SJCRH30 (cell line): ENCODE measurements around the gene PDZRN4. TPM values are rescaled to one million over a fixed set of nuclear protein-coding genes. Genes with fewer than 3 reads are reported as not detected.
"Not testable (repeated sequence)": the region's sequence is repeated elsewhere in the genome, so short reads cannot be mapped to it uniquely, and the experiment has no call there.

Source experiments
- DNase-seq, 2 experiments: peaks; one replicate each; pipeline ENCODE4 v3.0.0-alpha.2; 2015 to 2020
- H3K27ac ChIP-seq: fragments of 250-450 bp; sonication (Bioruptor Pico); 2 replicates; pipeline ENCODE4 v1.5.1; 2020; ENCODE audit warnings: mild to moderate bottlenecking, moderate library complexity
- H3K27me3 ChIP-seq: fragments of 250-450 bp; sonication (Bioruptor Pico); 2 replicates; pipeline ENCODE4 v1.5.1; 2020; ENCODE audit warnings: mild to moderate bottlenecking, moderate library complexity
- H3K36me3 ChIP-seq: fragments of 250-450 bp; sonication (Bioruptor Pico); 2 replicates; pipeline ENCODE4 v1.5.1; 2020; ENCODE audit warnings: mild to moderate bottlenecking, moderate library complexity
- H3K4me1 ChIP-seq: fragments of 250-450 bp; sonication (Bioruptor Pico); 2 replicates; pipeline ENCODE4 v1.5.1; 2020; ENCODE audit warnings: mild to moderate bottlenecking, moderate library complexity
- H3K4me3 ChIP-seq: fragments of 250-450 bp; sonication (Bioruptor Pico); 2 replicates; pipeline ENCODE4 v1.5.1; 2020; ENCODE audit warnings: mild to moderate bottlenecking, moderate library complexity
- H3K9me3 ChIP-seq: fragments of 250-450 bp; sonication (Bioruptor Pico); replicated peaks from 2 replicates; pipeline ENCODE4 v1.5.1; 2020; ENCODE audit warnings: mild to moderate bottlenecking, moderate library complexity
- total RNA-seq: library from RNA; depleted of rRNA; stranded (reverse); fragments of >200 nt; shearing (Covaris generic); gene quantifications from 2 replicates; pipeline ENCODE4 v1.2.3, GENCODE V29; 2014; rRNA removed

The PDZRN4 gene
- not detected in 2 replicates for total RNA-seq

DNA sequence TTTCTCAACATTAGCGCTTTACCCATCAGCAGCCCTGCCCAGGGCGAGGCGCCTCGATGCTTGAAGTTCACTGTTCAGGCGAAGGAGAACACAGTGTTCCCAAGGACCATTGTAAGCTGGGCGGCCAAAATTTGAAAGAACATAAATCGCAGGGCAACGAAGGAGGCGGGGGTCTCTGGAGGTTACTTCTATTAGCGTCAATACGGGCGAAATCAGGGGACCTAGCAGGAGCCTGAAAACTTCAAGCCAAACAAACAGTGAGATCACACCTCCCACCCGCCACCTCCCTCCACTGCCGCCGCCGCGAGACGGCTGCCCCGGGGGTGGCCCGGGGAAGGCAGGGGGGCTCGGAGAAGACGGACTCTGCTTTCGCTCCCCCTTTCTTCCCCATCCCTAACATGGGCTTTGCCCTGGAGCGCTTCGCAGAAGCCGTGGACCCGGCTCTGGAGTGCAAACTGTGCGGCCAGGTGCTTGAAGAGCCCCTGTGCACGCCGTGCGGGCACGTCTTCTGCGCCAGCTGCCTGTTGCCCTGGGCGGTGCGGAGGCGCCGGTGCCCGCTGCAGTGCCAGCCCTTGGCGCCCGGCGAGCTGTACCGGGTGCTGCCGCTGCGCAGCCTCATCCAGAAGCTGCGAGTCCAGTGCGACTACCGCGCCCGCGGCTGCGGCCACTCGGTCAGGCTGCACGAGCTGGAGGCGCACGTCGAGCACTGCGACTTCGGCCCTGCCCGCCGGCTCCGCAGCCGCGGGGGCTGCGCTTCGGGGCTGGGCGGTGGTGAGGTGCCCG lies at the start of gene PDZRN4:
PDZRN4 (plus strand) TSS at position 263 of the 783 bp plus-strand sequence.
- Histone ChIP-seq H3K27me3 (no peaks in the 10 kb centered on the region), H3K4me1 (no peaks in the 10 kb centered on the region), H3K27ac (no peak within 1 kb of the TSS), H3K36me3 (no peaks in the 10 kb centered on the region), H3K4me3 (no peak within 1 kb of the TSS), H3K9me3 (no peaks in the 10 kb centered on the region)
- DNase-seq: no peak

GRCh38 chr12:41140117-41140516 lies 48.0 kb upstream of the PDZRN4 start:
- Histone ChIP-seq H3K27ac (no peak overlapping the region), H3K27me3 (no peaks in the 10 kb centered on the region), H3K4me1 (peaks cover 10% of the 10 kb centered on the region), H3K9me3 (peaks cover 6% of the 10 kb centered on the region), H3K4me3 (no peak overlapping the region), H3K36me3 (no peaks in the 10 kb centered on the region)
- no peak for DNase-seq

- Histone ChIP-seq H3K36me3 (no peaks in the 10 kb centered on the region), H3K4me3 (no peak overlapping the region), H3K9me3 (peaks cover 6% of the 10 kb centered on the region), H3K27ac (no peak overlapping the region), H3K27me3 (no peaks in the 10 kb centered on the region), H3K4me1 (peaks cover 10% of the 10 kb centered on the region)
- DNase-seq: no peak
Measured at GRCh38 chr12:41141104-41141503, 47.0 kb upstream of the PDZRN4 start.

DNA sequence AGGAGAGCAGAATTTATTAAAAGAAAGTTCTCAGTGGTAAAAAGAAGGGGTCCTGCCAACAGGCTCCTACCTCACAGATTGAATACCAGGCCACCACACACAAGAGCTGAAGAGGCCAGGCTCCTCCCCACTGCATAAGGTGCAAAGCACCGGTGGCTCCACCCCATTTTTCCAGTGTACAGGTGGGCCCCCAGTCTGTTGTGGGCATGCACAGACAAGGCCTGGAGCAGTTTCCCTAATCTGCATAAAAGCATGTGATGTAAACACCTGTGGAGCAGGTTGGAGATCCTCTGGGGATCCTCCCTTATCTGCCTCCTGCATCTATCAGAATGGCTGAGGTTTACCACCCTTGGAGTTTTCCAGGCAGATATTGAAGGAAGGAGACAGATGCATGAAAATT lies 45.7 kb upstream of the PDZRN4 start:
- DNase-seq: peak; percentile 7 to 24
- H3K9me3 ChIP-seq: peaks cover 6% of the 10 kb centered on the region
- no peaks in the 10 kb centered on the region for H3K27me3 ChIP-seq
- H3K27ac ChIP-seq: no peak overlapping the region
- peaks cover 10% of the 10 kb centered on the region for H3K4me1 ChIP-seq
- no peaks in the 10 kb centered on the region for H3K36me3 ChIP-seq
- no peak overlapping the region for H3K4me3 ChIP-seq

GRCh38 chr12:41151793-41152192 lies 36.3 kb upstream of the PDZRN4 start:
- Histone ChIP-seq H3K9me3 (no peaks in the 10 kb centered on the region), H3K4me1 (no peaks in the 10 kb centered on the region), H3K36me3 (no peaks in the 10 kb centered on the region), H3K4me3 (no peak overlapping the region), H3K27me3 (no peaks in the 10 kb centered on the region), H3K27ac (no peak overlapping the region)
- DNase-seq: no peak

DNA sequence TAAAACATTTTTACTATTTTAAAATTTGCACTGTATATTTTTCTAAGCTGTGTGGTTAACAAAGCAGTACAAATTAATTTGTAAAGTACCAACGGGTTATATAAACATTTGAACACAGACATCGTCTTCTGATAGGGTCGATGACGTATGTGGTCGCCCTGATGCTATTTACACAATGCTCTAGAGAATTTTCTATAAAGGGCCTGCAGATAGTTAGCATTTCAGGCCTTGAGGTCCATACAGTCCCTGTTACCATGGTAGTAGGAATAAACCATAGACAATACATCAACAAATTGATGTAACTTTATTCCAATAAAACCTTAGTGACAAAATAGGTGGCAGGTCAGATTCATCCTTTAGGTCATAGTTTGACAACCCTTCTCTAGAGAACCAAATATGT lies 25.7 kb upstream of the PDZRN4 start:
- H3K27me3 ChIP-seq: no peaks in the 10 kb centered on the region

DNA sequence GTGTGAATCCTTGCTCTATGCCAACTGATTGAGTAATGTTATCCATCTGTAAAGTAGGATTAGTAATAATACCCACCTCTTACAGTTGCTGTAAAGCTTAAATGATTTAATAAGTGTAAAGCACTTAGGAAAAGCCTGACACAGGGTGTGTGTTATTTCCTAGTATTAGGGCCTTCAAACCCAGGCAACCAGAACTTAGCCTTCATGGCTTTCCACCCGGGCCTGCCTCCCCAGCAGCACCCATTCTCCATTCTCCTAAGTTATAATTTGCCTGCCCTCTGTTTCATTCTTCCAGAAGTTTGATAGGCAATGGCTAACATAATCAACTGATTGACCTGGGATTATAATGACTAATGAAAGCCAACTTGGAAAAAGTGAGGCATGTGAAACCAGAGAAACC lies 20.4 kb upstream of the PDZRN4 start:
- H3K4me3 ChIP-seq: no peak overlapping the region
- H3K4me1 ChIP-seq: no peaks in the 10 kb centered on the region
- H3K9me3 ChIP-seq: no peaks in the 10 kb centered on the region
- no peak for DNase-seq
- no peaks in the 10 kb centered on the region for H3K36me3 ChIP-seq
- H3K27me3 ChIP-seq: no peaks in the 10 kb centered on the region
- no peak overlapping the region for H3K27ac ChIP-seq

More for the DNA sequence above, 25.7 kb upstream of the PDZRN4 start:
- peak in 1 of 2 experiments; percentile 9 for DNase-seq
- Histone ChIP-seq H3K4me3 (no peak overlapping the region), H3K27ac (no peak overlapping the region), H3K36me3 (no peaks in the 10 kb centered on the region), H3K4me1 (no peaks in the 10 kb centered on the region), H3K9me3 (no peaks in the 10 kb centered on the region)

DNA sequence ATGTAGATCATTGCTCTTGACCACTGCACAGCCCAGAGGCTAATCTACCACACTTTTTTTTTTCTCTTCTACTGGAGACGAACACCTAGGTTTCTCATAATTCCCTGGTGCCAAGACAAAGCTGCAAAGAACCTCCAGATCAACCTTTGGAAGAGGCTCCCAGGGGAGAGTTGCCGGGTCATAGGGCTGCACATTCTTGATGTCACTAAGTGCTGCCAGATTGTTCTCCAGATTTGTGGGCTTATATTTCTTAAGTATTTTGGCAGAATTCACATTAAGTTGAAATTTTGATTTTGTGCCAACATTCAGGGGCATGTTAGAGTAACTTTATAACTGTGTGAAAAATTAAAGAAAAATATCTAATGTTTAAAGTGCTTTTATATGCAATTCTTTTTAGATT lies 13.5 kb upstream of the PDZRN4 start:
- Histone ChIP-seq H3K4me1 (no peaks in the 10 kb centered on the region), H3K9me3 (no peaks in the 10 kb centered on the region), H3K36me3 (no peaks in the 10 kb centered on the region), H3K27ac (no peak overlapping the region), H3K27me3 (no peaks in the 10 kb centered on the region), H3K4me3 (no peak overlapping the region)
- DNase-seq: no peak

- DNase-seq, H3K27ac ChIP-seq, H3K36me3 ChIP-seq, H3K9me3 ChIP-seq, H3K4me3 ChIP-seq, H3K4me1 ChIP-seq, H3K27me3 ChIP-seq: not testable (repeated sequence)
Measured at GRCh38 chr12:41179507-41179906, 8.6 kb upstream of the PDZRN4 start.

DNA sequence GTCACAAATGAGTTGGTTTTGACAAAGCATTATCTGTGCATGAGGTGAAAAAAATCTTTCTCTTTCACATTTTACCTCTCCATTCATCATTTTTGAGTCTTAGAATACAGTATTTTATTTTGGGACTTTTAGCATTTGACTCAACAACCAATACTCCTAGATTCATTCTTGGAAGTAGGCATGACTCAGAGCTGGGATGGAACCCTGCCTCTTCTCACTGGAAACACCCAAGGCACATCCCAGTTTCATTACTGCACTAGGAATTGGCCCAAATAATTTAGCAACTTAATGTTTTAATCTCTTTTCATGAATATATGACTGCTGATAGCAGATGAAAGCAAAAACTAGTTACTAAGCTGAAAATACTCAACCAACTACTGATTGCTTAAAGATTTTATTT lies 3.3 kb upstream of the PDZRN4 start:
- H3K4me3 ChIP-seq: no peak overlapping the region
- no peaks in the 10 kb centered on the region for H3K27me3 ChIP-seq
- H3K27ac ChIP-seq: no peak overlapping the region
- H3K4me1 ChIP-seq: no peaks in the 10 kb centered on the region
- no peaks in the 10 kb centered on the region for H3K36me3 ChIP-seq
- no peaks in the 10 kb centered on the region for H3K9me3 ChIP-seq
- no peak for DNase-seq

- DNase-seq: no peak
- Histone ChIP-seq H3K4me1 (no peaks in the 10 kb centered on the region), H3K36me3 (no peaks in the 10 kb centered on the region), H3K9me3 (no peaks in the 10 kb centered on the region), H3K27ac (no peak overlapping the region), H3K4me3 (no peak overlapping the region), H3K27me3 (no peaks in the 10 kb centered on the region)
Measured at GRCh38 chr12:41186026-41186425, 2.1 kb upstream of the PDZRN4 start.

GRCh38 chr12:41188841-41189394 lies 798 bp downstream of the PDZRN4 start:
- H3K4me3 ChIP-seq: no peak overlapping the region

GRCh38 chr12:41189395-41190251 lies 1.5 kb downstream of the PDZRN4 start:
- Histone ChIP-seq H3K27me3 (no peaks in the 10 kb centered on the region), H3K4me3 (peak overlapping the region; percentile 36), H3K4me1 (no peaks in the 10 kb centered on the region), H3K27ac (no peak overlapping the region), H3K36me3 (no peaks in the 10 kb centered on the region), H3K9me3 (no peaks in the 10 kb centered on the region)
- peak; percentile 12 to 28 for DNase-seq

More at GRCh38 chr12:41188841-41189394, 798 bp downstream of the PDZRN4 start:
- no peak for DNase-seq
- Histone ChIP-seq H3K27me3 (no peaks in the 10 kb centered on the region), H3K36me3 (no peaks in the 10 kb centered on the region), H3K9me3 (no peaks in the 10 kb centered on the region), H3K27ac (no peak overlapping the region), H3K4me1 (no peaks in the 10 kb centered on the region)

- Histone ChIP-seq H3K4me3 (peak overlapping the region; percentile 36), H3K9me3 (no peaks in the 10 kb centered on the region), H3K36me3 (no peaks in the 10 kb centered on the region), H3K4me1 (no peaks in the 10 kb centered on the region), H3K27ac (no peak overlapping the region), H3K27me3 (no peaks in the 10 kb centered on the region)
- DNase-seq: peak; percentile 17 to 56
Measured at GRCh38 chr12:41190338-41190737, 2.2 kb downstream of the PDZRN4 start.

- not testable (repeated sequence) for H3K36me3 ChIP-seq, H3K27me3 ChIP-seq, DNase-seq, H3K4me3 ChIP-seq, H3K4me1 ChIP-seq, H3K9me3 ChIP-seq, H3K27ac ChIP-seq
Measured at GRCh38 chr12:41191549-41191948, 3.4 kb downstream of the PDZRN4 start.
